ENCODE measurements around the gene ELMO1. TPM values are rescaled to one million over a fixed set of nuclear protein-coding genes. Genes with fewer than 3 reads are reported as not detected.

ELMO1 gene
- total and polyA plus RNA-seq, 10 of the 15 experiments (the other 5 are each of a cell fraction or from before 2014, with no cell fraction given) = 22.6 to 85.9 (median 56.6) TPM

DNA sequence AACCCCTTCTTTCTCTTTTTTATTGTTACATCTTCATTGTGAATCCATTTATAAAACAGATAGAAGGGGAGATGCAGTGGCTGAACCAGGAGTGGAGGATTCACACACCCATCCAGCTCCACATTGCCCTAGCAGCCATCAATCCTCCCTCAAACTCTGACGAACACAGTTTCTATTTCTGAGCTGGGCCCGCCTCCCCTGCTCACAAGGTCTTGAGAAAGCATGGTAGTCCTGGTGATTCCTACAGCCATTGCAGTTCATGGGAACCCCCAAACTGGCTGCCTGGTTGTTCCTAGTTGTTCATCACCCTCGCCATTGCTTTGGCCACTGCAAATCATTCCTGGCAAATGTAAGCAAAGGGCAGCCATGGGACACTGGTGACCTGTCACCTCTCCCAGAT is 465.9 kb downstream of the ELMO1 start:
- no peak overlapping the region for H3K27ac ChIP-seq (ENCODE audit: control insufficient read depth, insufficient read depth)
- in situ Hi-C loops (cut with MboI) (no loop called here), intact Hi-C loops (cut with micrococcal nuclease; ENCODE audit: unreplicated experiment) (no loop called here)
- H3K9ac ChIP-seq (ENCODE audit: control insufficient read depth, insufficient read depth, low read length) = no peak overlapping the region
- BruUV-seq (replicated peaks) = no TSS peak
- H3K4me2 ChIP-seq (ENCODE audit: control insufficient read depth, insufficient read depth) = no peak overlapping the region
- TF ChIP-seq BHLHE40 (IDR thresholded peaks at IDR 0.05; ENCODE audit: borderline replicate concordance in 1 of 2, low read depth in 2 of 2, low read length in 1 of 2) (no peak), SIN3A (IDR thresholded peaks at IDR 0.05; ENCODE audit: low read depth, low read length) (no peak), IKZF1 (conservative IDR thresholded peaks at IDR 0.05) (no peak), NFIC (IDR thresholded peaks at IDR 0.05; ENCODE audit: low read depth, low read length) (no peak), YY1 (IDR thresholded peaks at IDR 0.05; ENCODE audit: low read depth, low read length) (no peak), FOXK2 (IDR thresholded peaks at IDR 0.05) (no peak), ZZZ3 (IDR thresholded peaks at IDR 0.05; ENCODE audit: control insufficient read depth, insufficient read length, low read depth) (no peak), STAT3 (IDR thresholded peaks at IDR 0.05; ENCODE audit: low read depth, low read length) (no peak), RUNX3 (IDR thresholded peaks at IDR 0.05; ENCODE audit: low read length) (no peak), CBX5 (IDR thresholded peaks at IDR 0.05; ENCODE audit: low read depth) (no peak), PKNOX1 (IDR thresholded peaks at IDR 0.05) (no peak), PAX5 (IDR thresholded peaks at IDR 0.05; ENCODE audit: borderline replicate concordance, low read depth, low read length) (no peak), NR2C1 (IDR thresholded peaks at IDR 0.05) (no peak), MTA2 (IDR thresholded peaks at IDR 0.05; ENCODE audit: low read depth) (no peak), MXI1 (IDR thresholded peaks at IDR 0.05; ENCODE audit: low read depth, low read length) (no peak), PAX8 (IDR thresholded peaks at IDR 0.05) (no peak), ZNF687 (IDR thresholded peaks at IDR 0.05) (no peak)
- TF ChIP-seq, protein P1, sequence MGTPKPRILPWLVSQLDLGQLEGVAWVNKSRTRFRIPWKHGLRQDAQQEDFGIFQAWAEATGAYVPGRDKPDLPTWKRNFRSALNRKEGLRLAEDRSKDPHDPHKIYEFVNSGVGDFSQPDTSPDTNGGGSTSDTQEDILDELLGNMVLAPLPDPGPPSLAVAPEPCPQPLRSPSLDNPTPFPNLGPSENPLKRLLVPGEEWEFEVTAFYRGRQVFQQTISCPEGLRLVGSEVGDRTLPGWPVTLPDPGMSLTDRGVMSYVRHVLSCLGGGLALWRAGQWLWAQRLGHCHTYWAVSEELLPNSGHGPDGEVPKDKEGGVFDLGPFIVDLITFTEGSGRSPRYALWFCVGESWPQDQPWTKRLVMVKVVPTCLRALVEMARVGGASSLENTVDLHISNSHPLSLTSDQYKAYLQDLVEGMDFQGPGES (IDR thresholded peaks at IDR 0.05) = no peak
- TF ChIP-seq, protein P2, sequence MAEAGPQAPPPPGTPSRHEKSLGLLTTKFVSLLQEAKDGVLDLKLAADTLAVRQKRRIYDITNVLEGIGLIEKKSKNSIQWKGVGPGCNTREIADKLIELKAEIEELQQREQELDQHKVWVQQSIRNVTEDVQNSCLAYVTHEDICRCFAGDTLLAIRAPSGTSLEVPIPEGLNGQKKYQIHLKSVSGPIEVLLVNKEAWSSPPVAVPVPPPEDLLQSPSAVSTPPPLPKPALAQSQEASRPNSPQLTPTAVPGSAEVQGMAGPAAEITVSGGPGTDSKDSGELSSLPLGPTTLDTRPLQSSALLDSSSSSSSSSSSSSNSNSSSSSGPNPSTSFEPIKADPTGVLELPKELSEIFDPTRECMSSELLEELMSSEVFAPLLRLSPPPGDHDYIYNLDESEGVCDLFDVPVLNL (IDR thresholded peaks at IDR 0.05; ENCODE audit: low read depth, low read length) = no peak
- 95% methylated on average over 3 of the region's 3 CpGs for WGBS (ENCODE audit: insufficient coverage, insufficient replicate concordance, low lambda C conversion rate, missing lambda C conversion rate)
- no peak for DNase-seq (ENCODE audit: low read depth, low spot score)
- no peaks in the 10 kb centered on the region for H3K27me3 ChIP-seq (replicated peaks in 1 of 2; ENCODE audit: control insufficient read depth in 2 of 2, insufficient read depth in 2 of 2, low read length in 1 of 2)
- H3K4me3 ChIP-seq = no peak overlapping the region
- CTCF ChIA-PET = interaction anchor here (0.9 to 9.5 kb wide), 7 partner anchors 12 to 218 kb away, joined by 3 to 186 read pairs (median 4); no protein-coding TSS in a partner anchor
- 0 out of 4 replicates have a peak, but pooled peaks cover 0 to 4% of the 10 kb centered on the region in 2 experiments for H3K36me3 ChIP-seq (ENCODE audit: control insufficient read depth in 2 of 2, insufficient read depth in 2 of 2, low read length in 1 of 2)
- no peaks in the 10 kb centered on the region for H3K4me1 ChIP-seq (ENCODE audit: control insufficient read depth, insufficient read depth, low read length)
- SMC1A ChIA-PET (ENCODE audit: uncharacterized antibody, unreplicated experiment) = interaction anchor here (0.9 to 7.9 kb wide), 6 partner anchors 11 to 199 kb away, joined by 3 to 104 read pairs (median 7); no protein-coding TSS in a partner anchor
- ATAC-seq = no peak
- no peaks in the 10 kb centered on the region for H4K20me1 ChIP-seq (ENCODE audit: control insufficient read depth, insufficient read depth)
- POLR2A ChIA-PET = interaction anchor here (0.6 kb wide), 1 partner anchor 37 kb away, joined by 3 read pairs; no protein-coding TSS in a partner anchor
- no peak overlapping the region for H2AFZ ChIP-seq (ENCODE audit: control insufficient read depth, low read depth, low read length)
- RAD21 ChIA-PET (ENCODE audit: unreplicated experiment) = interaction anchor here (9.5 kb wide), 1 partner anchor 200 kb away, joined by 119 read pairs; no protein-coding TSS in a partner anchor
- no peaks in the 10 kb centered on the region for H3K79me2 ChIP-seq (ENCODE audit: control insufficient read depth, insufficient read depth, low read length)
- FAIRE-seq = no peak
- no peaks in the 10 kb centered on the region for H3K9me3 ChIP-seq (replicated peaks; ENCODE audit: control insufficient read depth, insufficient read depth, low read length)

All from GM12878 (cell line).